SK-N-MC (cell line): Measurements from ENCODE around the gene OR8B2.

ENCODE experiments used
- EZH2 ChIP-seq: fragments of 200-600 bp; sonication (generic); IDR thresholded peaks from one replicate; pipeline ENCODE4 v1.6.1; 2017; ENCODE audit warnings: antibody characterized with exemption
- FOXP2 ChIP-seq: optimal IDR thresholded peaks from 2 replicates; pipeline ENCODE3; 2011; ENCODE audit warnings: mild to moderate bottlenecking, moderate library complexity; ENCODE audit not compliant: insufficient read depth; ENCODE audit errors: extremely low read length, control extremely low read depth
- POLR2AphosphoS5 ChIP-seq: IDR thresholded peaks from 2 replicates; pipeline ENCODE4 v1.6.1; 2012; ENCODE audit warnings: mild to moderate bottlenecking, low read depth, low read length, borderline replicate concordance

GRCh38 chr11:124429599-124429998, 45.3 kb upstream of the OR8B2 start:
- no peak for TF ChIP-seq EZH2
- TF ChIP-seq POLR2AphosphoS5: no peak
- TF ChIP-seq FOXP2: no peak
